Mammary epithelial cell (primary cell): ENCODE measurements around the gene MYMX.

Experiments
- CTCF ChIP-seq, 2 donors: IDR thresholded peaks in 1 of 2; conservative IDR thresholded peaks in 1 of 2; 2 replicates each; pipeline ENCODE4 v1.5.1; 2011 to 2012; ENCODE audit warnings: inconsistent platforms in 2 of 2, low read length in 2 of 2, mild to moderate bottlenecking in 2 of 2, control low read depth in 1 of 2, low read depth in 1 of 2; ENCODE audit not compliant: insufficient read depth in 1 of 2; ENCODE audit errors: extremely low read depth in 1 of 2
- EZH2 ChIP-seq: IDR thresholded peaks from 2 replicates; pipeline ENCODE4 v1.6.1; 2012; ENCODE audit warnings: low read length, inconsistent platforms, borderline replicate concordance

GRCh38 chr6:44260451-44261297 is 43.9 kb downstream of the MYMX start:
- TF ChIP-seq CTCF (conservative IDR thresholded peaks at IDR 0.05 in 1 of 2, IDR thresholded peaks at IDR 0.05 in 1 of 2; ENCODE audit: extremely low read depth in 1 of 2, insufficient read depth in 1 of 2, low read depth in 1 of 2, low read length in 2 of 2): no peak
- TF ChIP-seq EZH2: no peak
